ENCODE measurements around the gene ZNF37A.

GRCh38 chr10:38159004-38159403, 64.9 kb downstream of the ZNF37A start:
- no peak for TF ChIP-seq CTCF (conservative IDR thresholded peaks at IDR 0.05; ENCODE audit: low read length)
- no peak for TF ChIP-seq EZH2phosphoT487 (IDR thresholded peaks at IDR 0.05; ENCODE audit: borderline replicate concordance)
